ENCODE results near the gene OR14A2. TPM values are rescaled to one million over a fixed set of nuclear protein-coding genes. Genes with fewer than 3 reads are reported as not detected.
"Not testable (repeated sequence)": the region's sequence is repeated elsewhere in the genome, so short reads cannot be mapped to it uniquely, and the experiment has no call there.

Gene OR14A2
- total RNA-seq, 1 experiment from 2014 or later: not detected

- Mint-ChIP-seq H3K4me1 (no peaks in the 10 kb centered on the region), H3K36me3 (peaks cover 9% of the 10 kb centered on the region), H3K27ac (no peak within 1 kb of the TSS), H3K9me3 (peaks cover 49% of the 10 kb centered on the region), H3K4me3 (no peak within 1 kb of the TSS), H3K27me3 (ENCODE audit: low read depth) (no peaks in the 10 kb centered on the region)
- ChIA-PET CTCF (no interaction called here), POLR2A (no interaction called here)
- ATAC-seq (no peak), DNase-seq (ENCODE audit: low spot score) (no peak)
- TF ChIP-seq EMX1 (CRISPR knock-in tag; IDR thresholded peaks at IDR 0.05): no peak
- no peak for TF ChIP-seq FOXP1 (CRISPR knock-in tag; IDR thresholded peaks at IDR 0.05; ENCODE audit: borderline replicate concordance)
Observed at GRCh38 chr1:247716546-247716945, 31.4 kb downstream of the OR14A2 start, which contains the start of gene OR6F1. TSS of gene OR6F1 (minus strand) at chr1:247716646. CDS start at chr1:247712755, 3,891 bp downstream.

GRCh38 chr1:247713753-247714152 is 34.2 kb downstream of the OR14A2 start:
- no peak for ATAC-seq
- peaks cover 10% of the 10 kb centered on the region for H3K36me3 Mint-ChIP-seq
- H3K4me1 Mint-ChIP-seq: no peaks in the 10 kb centered on the region
- no peak overlapping the region for H3K27ac Mint-ChIP-seq
- ChIA-PET POLR2A (no interaction called here), CTCF (no interaction called here)
- H3K27me3 Mint-ChIP-seq (ENCODE audit: low read depth): no peaks in the 10 kb centered on the region
- H3K4me3 Mint-ChIP-seq: no peak overlapping the region
- H3K9me3 Mint-ChIP-seq: peaks cover 57% of the 10 kb centered on the region
- TF ChIP-seq HMGA2 (CRISPR knock-in tag; IDR thresholded peaks at IDR 0.05) (no peak), ATF1 (CRISPR knock-in tag; IDR thresholded peaks at IDR 0.05) (no peak), ZBTB43 (CRISPR knock-in tag; IDR thresholded peaks at IDR 0.05) (no peak)
- DNase-seq (ENCODE audit: low spot score): no peak

GRCh38 chr1:247710681-247711080 is 37.3 kb downstream of the OR14A2 start:
- Mint-ChIP-seq H3K9me3 (peaks cover 66% of the 10 kb centered on the region), H3K36me3 (peaks cover 16% of the 10 kb centered on the region)
- ATAC-seq; H3K4me3 Mint-ChIP-seq; DNase-seq (ENCODE audit: low spot score); CTCF ChIA-PET; H3K4me1 Mint-ChIP-seq; POLR2A ChIA-PET; H3K27me3 Mint-ChIP-seq (ENCODE audit: low read depth); H3K27ac Mint-ChIP-seq: not testable (repeated sequence)

- no peak for DNase-seq (ENCODE audit: low spot score)
- ChIA-PET POLR2A (no interaction called here), CTCF (no interaction called here)
- Mint-ChIP-seq H3K36me3 (peaks cover 5% of the 10 kb centered on the region), H3K4me3 (no peak overlapping the region), H3K27ac (no peak overlapping the region), H3K27me3 (ENCODE audit: low read depth) (peaks cover 5% of the 10 kb centered on the region; the same call in 1 of the 2 replicates), H3K9me3 (peaks cover 77% of the 10 kb centered on the region), H3K4me1 (no peaks in the 10 kb centered on the region)
- ATAC-seq: no peak
- no peak for TF ChIP-seq CBFB (CRISPR knock-in tag; IDR thresholded peaks at IDR 0.05; ENCODE audit: low read depth)
- TF ChIP-seq NR3C1 (CRISPR knock-in tag; conservative IDR thresholded peaks at IDR 0.05; ENCODE audit: low read depth): no peak
- TF ChIP-seq HMGA2 (CRISPR knock-in tag; IDR thresholded peaks at IDR 0.05): no peak
Observed at GRCh38 chr1:247701338-247701737, 46.6 kb downstream of the OR14A2 start.

- ATAC-seq: peak; percentile 99
- peak; percentile 80 for TF ChIP-seq CTCF (IDR thresholded peaks at IDR 0.05)
- TF ChIP-seq FOXJ3 (CRISPR knock-in tag; IDR thresholded peaks at IDR 0.05; ENCODE audit: borderline replicate concordance): no peak
- peak; percentile 73 for DNase-seq (ENCODE audit: low spot score)
- H3K4me3 Mint-ChIP-seq: no peak overlapping the region
- H3K4me1 Mint-ChIP-seq: no peaks in the 10 kb centered on the region
- no peaks in the 10 kb centered on the region for H3K27me3 Mint-ChIP-seq (ENCODE audit: low read depth)
- ChIA-PET CTCF (interaction anchor here (0.7 kb wide), 1 partner anchor 34 kb away, joined by 3 read pairs; no protein-coding TSS in a partner anchor), POLR2A (no interaction called here)
- H3K9me3 Mint-ChIP-seq: peaks cover 19% of the 10 kb centered on the region; the same call in 1 of the 2 replicates
- no peaks in the 10 kb centered on the region for H3K36me3 Mint-ChIP-seq
- no peak overlapping the region for H3K27ac Mint-ChIP-seq
Observed at GRCh38 chr1:247681288-247681897, 66.5 kb downstream of the OR14A2 start.

GRCh38 chr1:247680171-247680570 is 67.8 kb downstream of the OR14A2 start:
- no peak overlapping the region for H3K27ac Mint-ChIP-seq
- H3K9me3 Mint-ChIP-seq: peaks cover 12% of the 10 kb centered on the region; the same call in 1 of the 2 replicates
- ATAC-seq (no peak), DNase-seq (ENCODE audit: low spot score) (no peak)
- ChIA-PET POLR2A (no interaction called here), CTCF (no interaction called here)
- no peaks in the 10 kb centered on the region for H3K36me3 Mint-ChIP-seq
- no peak overlapping the region for H3K4me3 Mint-ChIP-seq
- H3K4me1 Mint-ChIP-seq: no peaks in the 10 kb centered on the region
- TF ChIP-seq ZNF281 (CRISPR knock-in tag; IDR thresholded peaks at IDR 0.05) (no peak), ATF3 (CRISPR knock-in tag; conservative IDR thresholded peaks at IDR 0.05) (no peak)
- H3K27me3 Mint-ChIP-seq (ENCODE audit: low read depth): no peaks in the 10 kb centered on the region

Measured in WTC11 (cell line).